IMR-90 (cell line): Measurements from ENCODE around the gene ERP29.

ENCODE experiments used
- BHLHE40 ChIP-seq: fragments of 150-350 bp; IDR thresholded peaks from 2 replicates; pipeline ENCODE4 v1.6.1; 2016; ENCODE audit warnings: mild to moderate bottlenecking, low read depth, low read length
- CEBPB ChIP-seq: IDR thresholded peaks from 2 replicates; pipeline ENCODE4 v1.6.1; 2012; ENCODE audit warnings: low read depth, low read length, improper control_type of control experiment
- CTCF ChIP-seq: conservative IDR thresholded peaks from 2 replicates; pipeline ENCODE4 v1.5.1; 2012; ENCODE audit warnings: mild to moderate bottlenecking, low read depth, low read length, improper control_type of control experiment
- MAZ ChIP-seq: IDR thresholded peaks from 2 replicates; pipeline ENCODE4 v1.6.1; 2012; ENCODE audit warnings: low read depth, mild to moderate bottlenecking, low read length, improper control_type of control experiment, moderate library complexity, borderline replicate concordance
- NFE2L2 ChIP-seq: fragments of 150-350 bp; IDR thresholded peaks from 2 replicates; pipeline ENCODE4 v1.6.1; 2016; ENCODE audit warnings: low read depth, mild to moderate bottlenecking, low read length
- POLR2A ChIP-seq: IDR thresholded peaks from 2 replicates; pipeline ENCODE4 v1.6.1; 2012; ENCODE audit warnings: mild to moderate bottlenecking, low read depth, low read length
- RAD21 ChIP-seq: IDR thresholded peaks from 2 replicates; pipeline ENCODE4 v1.6.1; 2012; ENCODE audit warnings: low read length, improper control_type of control experiment
- RCOR1 ChIP-seq: IDR thresholded peaks from 2 replicates; pipeline ENCODE4 v1.6.1; 2012; ENCODE audit warnings: mild to moderate bottlenecking, low read length, improper control_type of control experiment; ENCODE audit not compliant: insufficient replicate concordance

- TF ChIP-seq BHLHE40 (no peak), CEBPB (no peak), MAZ (no peak), RCOR1 (no peak), POLR2A (no peak), RAD21 (no peak), NFE2L2 (no peak), CTCF (no peak)
Observed at GRCh38 chr12:111976291-111976690, 36.9 kb upstream of the ERP29 start.
